ENCODE data around the gene INAVA. TPM values are rescaled to one million over a fixed set of nuclear protein-coding genes. Genes with fewer than 3 reads are reported as not detected.

The INAVA gene
- total and polyA plus RNA-seq, 12 donors: 0.03 to 0.46 (median 0.22) TPM; not detected in 6

DNA sequence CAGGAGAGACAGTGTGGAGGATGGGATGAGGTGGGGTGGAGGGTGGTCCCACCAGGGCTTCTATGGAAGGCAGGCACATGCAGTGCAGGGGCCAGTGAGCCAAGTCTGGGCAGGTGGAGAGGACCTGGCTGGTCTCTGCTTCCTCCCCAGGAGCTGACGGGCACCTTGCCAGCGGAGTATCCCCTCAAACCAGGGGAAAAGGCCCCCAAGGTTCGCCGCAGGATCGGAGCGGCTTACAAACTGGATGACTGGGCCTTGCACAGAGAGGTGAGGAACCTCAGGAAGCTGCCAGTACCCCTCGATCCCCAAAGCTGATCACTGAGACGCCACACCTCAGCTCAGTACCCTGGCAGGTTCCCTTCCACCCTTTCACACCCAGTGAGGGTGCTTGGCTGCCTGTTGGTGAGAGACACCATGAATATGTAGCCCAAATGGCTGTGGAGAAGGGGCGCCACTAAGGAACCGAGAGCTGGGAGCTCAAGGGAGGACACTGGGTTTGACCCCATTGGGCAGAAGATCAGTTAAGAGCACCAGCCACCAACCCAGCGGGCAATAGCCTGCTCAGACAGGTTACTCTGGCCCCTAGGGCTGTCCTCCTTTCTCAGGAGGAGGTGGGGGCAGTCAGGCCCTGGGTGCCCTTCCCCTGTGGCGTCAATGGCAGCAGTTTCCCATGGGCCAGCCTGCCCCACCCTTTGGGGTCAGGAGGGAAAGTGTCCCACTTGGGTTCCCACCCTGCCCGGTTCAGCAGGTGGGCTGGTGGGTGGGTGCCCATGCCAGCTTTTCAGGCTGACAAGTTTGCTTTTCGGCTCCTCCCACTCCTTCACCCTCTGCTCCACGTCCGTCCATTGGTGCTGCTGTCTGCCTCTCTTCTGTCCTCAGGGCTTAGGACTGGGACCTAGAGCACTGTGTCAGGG is 5.5 kb downstream of the INAVA start:
- 81 to 93% (median 91%) methylated on average over 9 to 16 of the region's 16 CpGs for WGBS, 4 donors

DNA sequence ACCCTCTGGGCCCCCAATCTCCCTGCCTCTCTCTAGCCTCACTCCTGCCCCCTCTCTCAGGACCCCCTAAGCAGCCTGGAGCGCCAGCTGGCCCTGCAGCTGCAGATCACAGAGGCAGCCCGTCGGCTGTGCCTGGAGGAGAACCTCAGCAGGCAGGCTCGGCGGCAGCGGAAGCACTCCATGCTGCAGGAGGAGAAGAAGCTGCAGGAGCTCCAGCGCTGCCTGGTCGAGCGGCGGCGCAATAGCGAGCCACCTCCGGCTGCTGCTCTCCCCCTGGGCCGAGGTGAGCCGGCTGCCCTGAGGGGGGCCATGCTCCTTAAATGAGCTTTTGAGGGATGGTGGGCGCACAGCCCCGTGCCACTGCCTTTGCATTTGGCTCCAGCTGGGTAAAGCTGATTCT is 6.2 kb downstream of the INAVA start:
- Histone ChIP-seq H3K27ac (no peak overlapping the region), H3K4me1 (replicated peaks in 1 of 2) (no peaks in the 10 kb centered on the region), H3K27me3 (no peaks in the 10 kb centered on the region), H3K9me3 (replicated peaks in 1 of 3) (no peaks in the 10 kb centered on the region), H3K4me3 (no peak overlapping the region), H3K36me3 (replicated peaks in 1 of 2) (no peaks in the 10 kb centered on the region)
- intact Hi-C loops (cut with DNase I): no loop called here
- 89 to 92% (median 91%) methylated on average over 4 to 17 of the region's 17 CpGs for WGBS, 4 donors
- DNase-seq: no peak
- no peak for TF ChIP-seq POLR2A (IDR thresholded peaks at IDR 0.05)
- TF ChIP-seq, protein P1, sequence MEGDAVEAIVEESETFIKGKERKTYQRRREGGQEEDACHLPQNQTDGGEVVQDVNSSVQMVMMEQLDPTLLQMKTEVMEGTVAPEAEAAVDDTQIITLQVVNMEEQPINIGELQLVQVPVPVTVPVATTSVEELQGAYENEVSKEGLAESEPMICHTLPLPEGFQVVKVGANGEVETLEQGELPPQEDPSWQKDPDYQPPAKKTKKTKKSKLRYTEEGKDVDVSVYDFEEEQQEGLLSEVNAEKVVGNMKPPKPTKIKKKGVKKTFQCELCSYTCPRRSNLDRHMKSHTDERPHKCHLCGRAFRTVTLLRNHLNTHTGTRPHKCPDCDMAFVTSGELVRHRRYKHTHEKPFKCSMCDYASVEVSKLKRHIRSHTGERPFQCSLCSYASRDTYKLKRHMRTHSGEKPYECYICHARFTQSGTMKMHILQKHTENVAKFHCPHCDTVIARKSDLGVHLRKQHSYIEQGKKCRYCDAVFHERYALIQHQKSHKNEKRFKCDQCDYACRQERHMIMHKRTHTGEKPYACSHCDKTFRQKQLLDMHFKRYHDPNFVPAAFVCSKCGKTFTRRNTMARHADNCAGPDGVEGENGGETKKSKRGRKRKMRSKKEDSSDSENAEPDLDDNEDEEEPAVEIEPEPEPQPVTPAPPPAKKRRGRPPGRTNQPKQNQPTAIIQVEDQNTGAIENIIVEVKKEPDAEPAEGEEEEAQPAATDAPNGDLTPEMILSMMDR (IDR thresholded peaks at IDR 0.05): no peak

More for the DNA sequence above, 5.5 kb downstream of the INAVA start:
- Histone ChIP-seq H3K4me1 (replicated peaks in 1 of 2) (no peaks in the 10 kb centered on the region), H3K9me3 (replicated peaks in 1 of 3) (no peaks in the 10 kb centered on the region), H3K36me3 (replicated peaks in 1 of 2) (no peaks in the 10 kb centered on the region), H3K27me3 (no peaks in the 10 kb centered on the region), H3K4me3 (no peak overlapping the region), H3K27ac (no peak overlapping the region)
- no peak for TF ChIP-seq POLR2A (IDR thresholded peaks at IDR 0.05)
- TF ChIP-seq, protein P1 (IDR thresholded peaks at IDR 0.05): no peak
- intact Hi-C loops (cut with DNase I): no loop called here
- DNase-seq: no peak

DNA sequence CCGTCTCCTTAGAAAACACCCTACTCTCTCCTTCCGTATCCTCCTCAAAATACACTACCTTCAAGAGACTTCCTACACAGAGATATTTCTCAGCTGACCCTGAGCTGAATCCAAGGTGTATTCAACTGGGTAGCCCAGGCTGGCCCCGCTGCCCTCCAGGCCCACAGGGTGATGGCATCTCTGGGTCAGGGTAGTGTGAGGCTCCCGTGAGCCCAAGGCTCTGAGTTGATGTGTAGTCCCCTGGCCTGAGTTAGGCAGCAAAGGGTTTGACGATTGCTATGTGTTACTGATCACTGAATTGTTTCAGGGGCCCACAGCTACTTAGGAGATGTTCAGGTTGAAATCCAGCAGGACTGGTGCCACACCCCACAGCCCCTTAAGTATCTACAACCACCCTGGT is 6.7 kb downstream of the INAVA start:
- no peaks in the 10 kb centered on the region for H3K27me3 ChIP-seq
- H3K4me3 ChIP-seq: no peak overlapping the region
- TF ChIP-seq, protein P1 (IDR thresholded peaks at IDR 0.05): no peak
- no peak for TF ChIP-seq POLR2A (IDR thresholded peaks at IDR 0.05)
- H3K4me1 ChIP-seq (replicated peaks in 1 of 2): no peaks in the 10 kb centered on the region
- no peaks in the 10 kb centered on the region for H3K36me3 ChIP-seq (replicated peaks in 1 of 2)
- H3K9me3 ChIP-seq (replicated peaks in 1 of 3): no peaks in the 10 kb centered on the region
- WGBS, 4 donors: 93 to 99% (median 94%) methylated on average over 4 to 5 of the region's 5 CpGs
- no peak for DNase-seq
- no peak overlapping the region for H3K27ac ChIP-seq
- intact Hi-C loops (cut with DNase I): no loop called here

DNA sequence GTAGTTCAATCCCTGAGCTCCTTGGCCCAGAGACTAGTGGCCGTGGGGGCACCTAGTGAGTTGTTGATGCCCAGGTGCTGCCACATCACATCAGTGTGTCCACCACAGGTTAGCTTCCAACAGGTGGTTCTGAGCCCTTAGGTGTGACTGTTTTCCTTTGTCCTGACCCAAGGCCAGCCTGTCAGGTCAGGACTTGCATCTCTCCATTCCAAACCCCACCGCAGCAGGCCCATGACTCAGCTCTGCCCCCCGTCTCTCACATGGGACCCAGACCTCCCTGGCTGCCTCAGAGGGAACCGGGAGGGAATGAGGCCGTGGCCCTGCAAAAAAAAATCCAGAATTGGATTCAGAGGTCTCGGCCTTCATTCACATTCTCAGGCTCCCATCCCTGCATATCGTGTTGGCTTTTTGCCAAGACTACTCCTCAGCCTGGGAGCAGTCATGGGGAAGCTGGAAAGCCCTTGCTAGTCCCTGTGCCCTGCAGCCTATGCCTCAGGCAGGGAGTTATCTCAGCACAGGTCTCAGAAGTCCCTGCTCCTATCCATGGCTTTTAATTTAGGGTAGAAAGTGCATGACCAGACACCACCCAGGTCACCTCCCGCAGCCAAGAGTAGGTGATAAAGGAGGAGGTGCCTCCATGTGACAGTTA is 7.2 kb downstream of the INAVA start:
- Histone ChIP-seq H3K9me3 (replicated peaks in 1 of 3) (no peaks in the 10 kb centered on the region), H3K4me3 (no peak overlapping the region), H3K27me3 (no peaks in the 10 kb centered on the region), H3K4me1 (replicated peaks in 1 of 2) (no peaks in the 10 kb centered on the region), H3K36me3 (replicated peaks in 1 of 2) (no peaks in the 10 kb centered on the region), H3K27ac (no peak overlapping the region)
- TF ChIP-seq, protein P1 (IDR thresholded peaks at IDR 0.05): no peak
- TF ChIP-seq POLR2A (IDR thresholded peaks at IDR 0.05): no peak
- no peak for DNase-seq
- intact Hi-C loops (cut with DNase I): no loop called here
- WGBS, 4 donors: 52 to 72% (median 63%) methylated on average over 7 to 8 of the region's 8 CpGs

Measured in adrenal gland (tissue), 12 donors.